ENCODE results near the gene CLN6. TPM values are rescaled to one million over a fixed set of nuclear protein-coding genes. Genes with fewer than 3 reads are reported as not detected.
A peak's percentile ranks its signal among the peaks of the same experiment; 100 is the strongest.

CLN6 gene
- total RNA-seq, 1 experiment from 2014 or later: 85.7 TPM

- intact Hi-C loops (cut with micrococcal nuclease; ENCODE audit: unreplicated experiment): no loop called here
- no TSS peak for BruUV-seq (replicated peaks)
- DNase-seq: no peak
- CTCF ChIA-PET: interaction anchor here (1.3 to 1.7 kb wide), 3 partner anchors 16 to 22 kb away, joined by 5 to 9 read pairs (median 5); no protein-coding TSS in a partner anchor
- no peaks in the 10 kb centered on the region for H3K27me3 Mint-ChIP-seq (ENCODE audit: unreplicated experiment)
- H3K36me3 Mint-ChIP-seq (ENCODE audit: insufficient read depth, unreplicated experiment): peaks cover 19% of the 10 kb centered on the region
- H3K4me1 Mint-ChIP-seq (ENCODE audit: low read depth, unreplicated experiment): peaks cover 65% of the 10 kb centered on the region
- H3K27ac Mint-ChIP-seq (ENCODE audit: unreplicated experiment): no peak overlapping the region
- no peaks in the 10 kb centered on the region for H3K9me3 Mint-ChIP-seq (ENCODE audit: low read depth, unreplicated experiment)
- no peak for TF ChIP-seq CTCF (IDR thresholded peaks at IDR 0.05; ENCODE audit: unreplicated experiment)
- H3K4me3 Mint-ChIP-seq (ENCODE audit: low read depth, unreplicated experiment): no peak overlapping the region
These were observed 43.3 kb upstream of the CLN6 start for GRCh38 chr15:68272721-68273271.

- peak overlapping the region; percentile 75 for H3K27ac Mint-ChIP-seq (ENCODE audit: unreplicated experiment)
- no peaks in the 10 kb centered on the region for H3K9me3 Mint-ChIP-seq (ENCODE audit: low read depth, unreplicated experiment)
- DNase-seq: peak; percentile 63
- H3K27me3 Mint-ChIP-seq (ENCODE audit: unreplicated experiment): no peaks in the 10 kb centered on the region
- BruUV-seq (replicated peaks): no TSS peak
- H3K4me3 Mint-ChIP-seq (ENCODE audit: low read depth, unreplicated experiment): peak overlapping the region; percentile 67
- intact Hi-C loops (cut with micrococcal nuclease; ENCODE audit: unreplicated experiment): no loop called here
- H3K4me1 Mint-ChIP-seq (ENCODE audit: low read depth, unreplicated experiment): peaks cover 59% of the 10 kb centered on the region
- CTCF ChIA-PET: interaction anchor here (1.3 to 1.7 kb wide), 3 partner anchors 15 to 23 kb away, joined by 5 to 9 read pairs (median 5); no protein-coding TSS in a partner anchor
- no peak for TF ChIP-seq CTCF (IDR thresholded peaks at IDR 0.05; ENCODE audit: unreplicated experiment)
- peaks cover 11% of the 10 kb centered on the region for H3K36me3 Mint-ChIP-seq (ENCODE audit: insufficient read depth, unreplicated experiment)
These were observed 42.4 kb upstream of the CLN6 start for GRCh38 chr15:68271854-68272471.

- no peak overlapping the region for H3K4me3 Mint-ChIP-seq (ENCODE audit: low read depth, unreplicated experiment)
These were observed 38.9 kb upstream of the CLN6 start for GRCh38 chr15:68268405-68268804.

GRCh38 chr15:68265674-68266073 is 36.1 kb upstream of the CLN6 start:
- Mint-ChIP-seq H3K4me1 (ENCODE audit: low read depth, unreplicated experiment) (no peaks in the 10 kb centered on the region), H3K27ac (ENCODE audit: unreplicated experiment) (no peak overlapping the region), H3K27me3 (ENCODE audit: unreplicated experiment) (peaks cover 28% of the 10 kb centered on the region), H3K36me3 (ENCODE audit: insufficient read depth, unreplicated experiment) (no peaks in the 10 kb centered on the region), H3K4me3 (ENCODE audit: low read depth, unreplicated experiment) (no peak overlapping the region), H3K9me3 (ENCODE audit: low read depth, unreplicated experiment) (no peaks in the 10 kb centered on the region)
- intact Hi-C loops (cut with micrococcal nuclease; ENCODE audit: unreplicated experiment): no loop called here
- CTCF ChIA-PET: no interaction called here
- BruUV-seq (replicated peaks): no TSS peak
- TF ChIP-seq CTCF (IDR thresholded peaks at IDR 0.05; ENCODE audit: unreplicated experiment): no peak
- no peak for DNase-seq

More at GRCh38 chr15:68268405-68268804, 38.9 kb upstream of the CLN6 start:
- TF ChIP-seq CTCF (IDR thresholded peaks at IDR 0.05; ENCODE audit: unreplicated experiment): no peak
- no peak for DNase-seq
- H3K9me3 Mint-ChIP-seq (ENCODE audit: low read depth, unreplicated experiment): no peaks in the 10 kb centered on the region
- peaks cover 13% of the 10 kb centered on the region for H3K27me3 Mint-ChIP-seq (ENCODE audit: unreplicated experiment)
- no TSS peak for BruUV-seq (replicated peaks)
- H3K4me1 Mint-ChIP-seq (ENCODE audit: low read depth, unreplicated experiment): peaks cover 27% of the 10 kb centered on the region
- CTCF ChIA-PET: no interaction called here
- H3K27ac Mint-ChIP-seq (ENCODE audit: unreplicated experiment): no peak overlapping the region
- intact Hi-C loops (cut with micrococcal nuclease; ENCODE audit: unreplicated experiment): no loop called here
- H3K36me3 Mint-ChIP-seq (ENCODE audit: insufficient read depth, unreplicated experiment): peaks cover 5% of the 10 kb centered on the region
